Daoy (cell line): ENCODE data around the gene PSMC3. TPM values are rescaled to one million over a fixed set of nuclear protein-coding genes. Genes with fewer than 3 reads are reported as not detected.
A peak's percentile ranks its signal among the peaks of the same experiment; 100 is the strongest.

Experiments
- DNase-seq: peaks from one replicate; pipeline ENCODE4 v3.0.0-alpha.2; 2015; ENCODE audit warnings: low read depth
- total RNA-seq: library from RNA; depleted of rRNA; stranded (reverse); fragments of >200 nt; shearing (Covaris generic); gene quantifications from 2 replicates; pipeline ENCODE4 v1.2.3, GENCODE V29; 2014; rRNA removed

PSMC3 gene
- total RNA-seq, 1 experiment from 2014 or later = 272 TPM

- DNase-seq = no peak
These were observed 49.5 kb downstream of the PSMC3 start for GRCh38 chr11:47376525-47377371.

GRCh38 chr11:47376107-47376524, 50.1 kb downstream of the PSMC3 start:
- DNase-seq = no peak

- DNase-seq = no peak
These were observed 50.6 kb downstream of the PSMC3 start for GRCh38 chr11:47375546-47376085.

- no peak for DNase-seq
These were observed 51.2 kb downstream of the PSMC3 start for GRCh38 chr11:47375020-47375419.

- DNase-seq = no peak
These were observed 51.6 kb downstream of the PSMC3 start for GRCh38 chr11:47374720-47375019.

- DNase-seq = peak; percentile 72
These were observed 52.1 kb downstream of the PSMC3 start for GRCh38 chr11:47373876-47374719.

- DNase-seq = no peak
These were observed 53.8 kb downstream of the PSMC3 start for GRCh38 chr11:47372422-47372821.

GRCh38 chr11:47369676-47370075, 56.6 kb downstream of the PSMC3 start:
- DNase-seq = no peak

Other genes starting within 250 kb of the PSMC3 start
- 83.8 and 92.1 TPM in 2 replicates for gene ARFGAP2, start 249.6 kb downstream of the PSMC3 start, total RNA-seq
- gene PACSIN3, start 240.0 kb downstream of the PSMC3 start, total RNA-seq = 32.5 and 38.2 TPM in 2 replicates
- 19.4 and 23.1 TPM in 2 replicates for gene DDB2, start 211.5 kb downstream of the PSMC3 start, total RNA-seq
- 18.2 and 33.8 TPM in 2 replicates for gene ACP2, start 177.6 kb downstream of the PSMC3 start, total RNA-seq
- 2.2 and 2.3 TPM in 2 replicates for gene NR1H3, start 168.4 kb downstream of the PSMC3 start, total RNA-seq
- gene MADD, start 156.3 kb downstream of the PSMC3 start, total RNA-seq = 15.9 and 17.0 TPM in 2 replicates
- gene MYBPC3, start 73.7 kb downstream of the PSMC3 start, total RNA-seq = not detected in 2 replicates
- not detected in 2 replicates for gene SPI1, start 47.9 kb downstream of the PSMC3 start, total RNA-seq
- gene SLC39A13, start 17.8 kb downstream of the PSMC3 start, total RNA-seq = 29.8 and 50.5 TPM in 2 replicates
- not detected in 2 replicates for gene RAPSN, start 22.7 kb upstream of the PSMC3 start, total RNA-seq
- 59.9 and 62.5 TPM in 2 replicates for gene CELF1, start 126.7 kb upstream of the PSMC3 start, total RNA-seq
- 62.2 and 81.9 TPM in 2 replicates for gene PTPMT1, start 139.2 kb upstream of the PSMC3 start, total RNA-seq
- 21.3 and 26.9 TPM in 2 replicates for gene KBTBD4, start 152.5 kb upstream of the PSMC3 start, total RNA-seq
- 137 and 253 TPM in 2 replicates for gene NDUFS3, start 152.6 kb upstream of the PSMC3 start, total RNA-seq
- not detected in 2 replicates for gene FAM180B, start 160.2 kb upstream of the PSMC3 start, total RNA-seq
- not detected in 2 replicates for gene C1QTNF4, start 168.0 kb upstream of the PSMC3 start, total RNA-seq
- gene MTCH2, start 216.1 kb upstream of the PSMC3 start, total RNA-seq = 119 and 128 TPM in 2 replicates